HEK293T (cell line): ENCODE data around the gene SIGLEC1.

Experiments used
- FOXK2 ChIP-seq: fragments of 450-650 bp; IDR thresholded peaks from 2 replicates; pipeline ENCODE4 v1.6.1; 2016; ENCODE audit warnings: mild to moderate bottlenecking
- LEF1 ChIP-seq: fragments of 450-650 bp; IDR thresholded peaks from 2 replicates; pipeline ENCODE4 v1.6.1; 2017; ENCODE audit warnings: mild to moderate bottlenecking, borderline replicate concordance
- SUZ12 ChIP-seq: fragments of 450-650 bp; IDR thresholded peaks from 2 replicates; pipeline ENCODE4 v1.6.1; 2016; ENCODE audit warnings: mild to moderate bottlenecking
- TF ChIP-seq, protein P1 (sequence below): fragments of 450-650 bp; IDR thresholded peaks from 2 replicates; pipeline ENCODE4 v1.6.1; 2016

DNA sequence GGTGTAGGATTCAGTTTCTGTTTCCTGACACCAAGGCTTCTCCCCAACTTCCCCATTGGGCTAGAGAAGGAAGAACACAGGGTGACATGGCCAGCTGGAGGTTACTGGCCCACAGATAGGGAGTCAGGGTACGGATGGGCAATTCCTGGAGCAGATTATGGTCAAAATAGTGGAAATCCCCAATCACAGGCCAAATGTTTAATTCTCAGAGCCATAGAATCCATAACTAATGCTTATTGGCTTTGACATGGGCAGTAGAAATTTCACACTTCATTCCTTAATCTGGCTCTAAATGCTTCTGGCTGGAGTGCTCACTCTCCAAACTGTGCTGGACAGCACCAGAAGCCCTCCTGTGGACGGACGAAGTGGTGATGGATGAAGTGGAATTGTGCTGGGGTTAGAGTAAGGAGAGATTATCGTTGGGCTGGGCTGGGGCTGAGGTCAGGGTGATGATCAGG, 887 bp downstream of the SIGLEC1 start:
- TF ChIP-seq, protein P1, sequence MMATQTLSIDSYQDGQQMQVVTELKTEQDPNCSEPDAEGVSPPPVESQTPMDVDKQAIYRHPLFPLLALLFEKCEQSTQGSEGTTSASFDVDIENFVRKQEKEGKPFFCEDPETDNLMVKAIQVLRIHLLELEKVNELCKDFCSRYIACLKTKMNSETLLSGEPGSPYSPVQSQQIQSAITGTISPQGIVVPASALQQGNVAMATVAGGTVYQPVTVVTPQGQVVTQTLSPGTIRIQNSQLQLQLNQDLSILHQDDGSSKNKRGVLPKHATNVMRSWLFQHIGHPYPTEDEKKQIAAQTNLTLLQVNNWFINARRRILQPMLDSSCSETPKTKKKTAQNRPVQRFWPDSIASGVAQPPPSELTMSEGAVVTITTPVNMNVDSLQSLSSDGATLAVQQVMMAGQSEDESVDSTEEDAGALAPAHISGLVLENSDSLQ: no peak
- TF ChIP-seq FOXK2 (no peak), SUZ12 (no peak), LEF1 (no peak)
